SK-N-SH treated with all-trans-retinoic acid at 6 μM for 48 hours (cell line): Measurements from ENCODE around the gene ZEB2.

ENCODE experiments used
- ISL1 ChIP-seq: fragments of 250-450 bp; sonication (Bioruptor Pico); IDR thresholded peaks from 2 replicates; pipeline ENCODE4 v2.1.2; 2022; ENCODE audit warnings: mild to moderate bottlenecking, moderate library complexity
- ZNF565 ChIP-seq: fragments of 450-650 bp; formaldehyde crosslinking; conservative IDR thresholded peaks from 2 replicates; pipeline ENCODE4 v1.5.0; 2020; ENCODE audit warnings: low read depth, mild to moderate bottlenecking, moderate library complexity
- TF ChIP-seq, protein P1 (sequence below): fragments of 250-450 bp; sonication (Bioruptor Pico); IDR thresholded peaks from 2 replicates; pipeline ENCODE4 v1.5.1; 2020; ENCODE audit warnings: low read depth, mild to moderate bottlenecking, moderate library complexity
- TF ChIP-seq, protein P2 (sequence below): fragments of 250-450 bp; sonication (Bioruptor Pico); IDR thresholded peaks from 2 replicates; pipeline ENCODE4 v1.8.0; 2020; ENCODE audit warnings: mild to moderate bottlenecking, moderate library complexity, borderline replicate concordance

DNA sequence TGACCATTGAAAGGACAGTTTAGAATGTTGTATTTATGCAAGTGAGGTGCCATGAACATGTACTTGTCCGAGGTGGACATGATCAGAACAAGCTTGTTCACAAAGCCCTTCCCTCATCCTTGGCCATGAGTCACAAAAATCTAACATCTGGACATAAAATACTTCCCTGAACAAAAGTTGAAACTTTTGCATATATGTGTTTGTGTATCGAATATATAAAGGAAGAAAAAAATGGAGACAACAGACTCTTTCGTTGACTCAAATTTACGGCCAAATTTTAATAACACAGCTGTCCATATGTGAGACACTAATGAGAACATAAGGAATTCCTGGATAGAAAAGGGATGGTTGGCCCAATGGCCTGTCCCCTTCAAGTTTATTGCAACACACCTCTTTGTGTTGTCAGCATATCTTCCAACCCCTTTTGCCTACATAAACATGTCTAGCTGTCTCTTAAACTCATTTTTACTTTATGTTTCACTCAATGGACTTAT is 19.4 kb upstream of the ZEB2 start:
- TF ChIP-seq, protein P1, sequence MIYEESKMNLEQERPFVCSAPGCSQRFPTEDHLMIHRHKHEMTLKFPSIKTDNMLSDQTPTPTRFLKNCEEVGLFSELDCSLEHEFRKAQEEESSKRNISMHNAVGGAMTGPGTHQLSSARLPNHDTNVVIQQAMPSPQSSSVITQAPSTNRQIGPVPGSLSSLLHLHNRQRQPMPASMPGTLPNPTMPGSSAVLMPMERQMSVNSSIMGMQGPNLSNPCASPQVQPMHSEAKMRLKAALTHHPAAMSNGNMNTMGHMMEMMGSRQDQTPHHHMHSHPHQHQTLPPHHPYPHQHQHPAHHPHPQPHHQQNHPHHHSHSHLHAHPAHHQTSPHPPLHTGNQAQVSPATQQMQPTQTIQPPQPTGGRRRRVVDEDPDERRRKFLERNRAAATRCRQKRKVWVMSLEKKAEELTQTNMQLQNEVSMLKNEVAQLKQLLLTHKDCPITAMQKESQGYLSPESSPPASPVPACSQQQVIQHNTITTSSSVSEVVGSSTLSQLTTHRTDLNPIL (CRISPR knock-in tag) = no peak
- TF ChIP-seq, protein P2, sequence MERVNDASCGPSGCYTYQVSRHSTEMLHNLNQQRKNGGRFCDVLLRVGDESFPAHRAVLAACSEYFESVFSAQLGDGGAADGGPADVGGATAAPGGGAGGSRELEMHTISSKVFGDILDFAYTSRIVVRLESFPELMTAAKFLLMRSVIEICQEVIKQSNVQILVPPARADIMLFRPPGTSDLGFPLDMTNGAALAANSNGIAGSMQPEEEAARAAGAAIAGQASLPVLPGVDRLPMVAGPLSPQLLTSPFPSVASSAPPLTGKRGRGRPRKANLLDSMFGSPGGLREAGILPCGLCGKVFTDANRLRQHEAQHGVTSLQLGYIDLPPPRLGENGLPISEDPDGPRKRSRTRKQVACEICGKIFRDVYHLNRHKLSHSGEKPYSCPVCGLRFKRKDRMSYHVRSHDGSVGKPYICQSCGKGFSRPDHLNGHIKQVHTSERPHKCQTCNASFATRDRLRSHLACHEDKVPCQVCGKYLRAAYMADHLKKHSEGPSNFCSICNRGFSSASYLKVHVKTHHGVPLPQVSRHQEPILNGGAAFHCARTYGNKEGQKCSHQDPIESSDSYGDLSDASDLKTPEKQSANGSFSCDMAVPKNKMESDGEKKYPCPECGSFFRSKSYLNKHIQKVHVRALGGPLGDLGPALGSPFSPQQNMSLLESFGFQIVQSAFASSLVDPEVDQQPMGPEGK (CRISPR knock-in tag) = no peak
- no peak for TF ChIP-seq ZNF565
- no peak for TF ChIP-seq ISL1 (CRISPR knock-in tag)
